UCSD-AML1 (cell line): ENCODE measurements around the gene MRPL19.

Experiments
- DNase-seq: peaks from one replicate; lab custom pipeline; 2025; ENCODE audit not compliant: unreplicated experiment; lab: John Stamatoyannopoulos, UW

The MRPL19 gene

GRCh38 chr2:75728614-75729419, 82.2 kb downstream of the MRPL19 start:
- no peak for DNase-seq

GRCh38 chr2:75729861-75730260, 83.3 kb downstream of the MRPL19 start:
- no peak for DNase-seq

- no peak for DNase-seq
These were observed 89.7 kb downstream of the MRPL19 start for GRCh38 chr2:75736276-75736675.

- DNase-seq = no peak
These were observed 91.4 kb downstream of the MRPL19 start for GRCh38 chr2:75737961-75738360.
